ENCODE measurements around the gene AKNAD1. TPM values are rescaled to one million over a fixed set of nuclear protein-coding genes. Genes with fewer than 3 reads are reported as not detected.
A peak's percentile ranks its signal among the peaks of the same experiment; 100 is the strongest.

Gene AKNAD1
- not detected in 2 replicates for total RNA-seq
- polyA plus RNA-seq: not detected in 2 replicates

- H3K4me3 ChIP-seq: no peak within 1 kb of the TSS
- no peak within 1 kb of the TSS for H3K27ac ChIP-seq
- H3K9me3 ChIP-seq (ENCODE audit: low read depth): no peaks in the 10 kb centered on the region
- TF ChIP-seq CTCF (IDR thresholded peaks at IDR 0.05; ENCODE audit: low read depth, low read length): no peak
- no peaks in the 10 kb centered on the region for H3K36me3 ChIP-seq
- no peaks in the 10 kb centered on the region for H3K27me3 ChIP-seq
- DNase-seq (ENCODE audit: low read depth in 1 of 2, low spot score in 1 of 2): no peak
- H3K4me1 ChIP-seq (ENCODE audit: low read depth): peaks cover under 1% of the 10 kb centered on the region
These were observed at the start of gene AKNAD1 for GRCh38 chr1:108856994-108857393. TSS of gene AKNAD1 (minus strand) at chr1:108857094. CDS start at chr1:108852664, 4,430 bp downstream.

DNA sequence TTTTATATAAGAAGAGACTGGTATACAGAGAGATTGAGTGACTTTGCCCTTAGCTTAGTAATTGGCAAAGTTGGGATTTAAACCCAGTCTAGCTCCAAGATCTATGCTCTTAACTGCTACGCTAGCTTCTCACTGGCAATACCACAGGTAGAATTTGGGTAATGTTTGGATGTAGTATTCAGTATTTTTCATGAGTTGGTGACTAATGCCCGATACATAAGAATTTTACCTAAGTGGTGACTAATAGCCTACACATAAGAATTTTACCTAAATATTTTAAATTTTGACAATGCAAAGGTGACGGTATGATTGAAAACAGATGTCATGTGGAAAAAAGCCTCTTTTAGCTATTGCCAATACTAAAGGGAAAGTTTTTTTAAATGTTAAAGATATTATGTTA, 44.2 kb upstream of the AKNAD1 start:
- H3K9me3 ChIP-seq (ENCODE audit: low read depth): no peaks in the 10 kb centered on the region
- no peak for TF ChIP-seq CTCF (IDR thresholded peaks at IDR 0.05; ENCODE audit: low read depth, low read length)
- no peak overlapping the region for H3K4me3 ChIP-seq
- H3K36me3 ChIP-seq: no peaks in the 10 kb centered on the region
- no peak for DNase-seq (ENCODE audit: low read depth in 1 of 2, low spot score in 1 of 2)
- H3K4me1 ChIP-seq (ENCODE audit: low read depth): no peaks in the 10 kb centered on the region
- no peak overlapping the region for H3K27ac ChIP-seq
- no peaks in the 10 kb centered on the region for H3K27me3 ChIP-seq

- DNase-seq (ENCODE audit: low read depth in 1 of 2, low spot score in 1 of 2): peak; percentile 67 to 76
- no peaks in the 10 kb centered on the region for H3K36me3 ChIP-seq
- H3K27me3 ChIP-seq: no peaks in the 10 kb centered on the region
- no peaks in the 10 kb centered on the region for H3K9me3 ChIP-seq (ENCODE audit: low read depth)
- H3K4me1 ChIP-seq (ENCODE audit: low read depth): no peaks in the 10 kb centered on the region
- H3K27ac ChIP-seq: no peak overlapping the region
- H3K4me3 ChIP-seq: no peak overlapping the region
- peak; percentile 65 for TF ChIP-seq CTCF (IDR thresholded peaks at IDR 0.05; ENCODE audit: low read depth, low read length)
These were observed 41.2 kb upstream of the AKNAD1 start for GRCh38 chr1:108897865-108898720.

- Histone ChIP-seq H3K9me3 (ENCODE audit: low read depth) (no peaks in the 10 kb centered on the region), H3K36me3 (no peaks in the 10 kb centered on the region), H3K4me3 (no peak overlapping the region), H3K27me3 (no peaks in the 10 kb centered on the region), H3K4me1 (ENCODE audit: low read depth) (no peaks in the 10 kb centered on the region), H3K27ac (no peak overlapping the region)
- TF ChIP-seq CTCF (IDR thresholded peaks at IDR 0.05; ENCODE audit: low read depth, low read length): no peak
- DNase-seq (ENCODE audit: low read depth in 1 of 2, low spot score in 1 of 2): peak in 1 of 2 donors; percentile 47
These were observed 39.6 kb upstream of the AKNAD1 start for GRCh38 chr1:108896146-108897145.

GRCh38 chr1:108893141-108893530, 36.2 kb upstream of the AKNAD1 start:
- H3K27me3 ChIP-seq: no peaks in the 10 kb centered on the region
- H3K27ac ChIP-seq: no peak overlapping the region
- no peaks in the 10 kb centered on the region for H3K9me3 ChIP-seq (ENCODE audit: low read depth)
- no peak overlapping the region for H3K4me3 ChIP-seq
- no peak for TF ChIP-seq CTCF (IDR thresholded peaks at IDR 0.05; ENCODE audit: low read depth, low read length)
- no peaks in the 10 kb centered on the region for H3K36me3 ChIP-seq
- no peaks in the 10 kb centered on the region for H3K4me1 ChIP-seq (ENCODE audit: low read depth)
- no peak for DNase-seq (ENCODE audit: low read depth in 1 of 2, low spot score in 1 of 2)
